Measurements from ENCODE around the gene LPCAT3. TPM values are rescaled to one million over a fixed set of nuclear protein-coding genes. Genes with fewer than 3 reads are reported as not detected.

Gene LPCAT3
- total and polyA plus RNA-seq, 8 donors: 15.0 to 116 (median 48.2) TPM

- 0 to 1% (median 1%) methylated on average over 36 to 66 of the region's 66 CpGs for WGBS, 5 donors
- H3K27ac ChIP-seq: peak within 1 kb of the TSS; percentile 90 to 99 (median 97)
- peaks cover 50 to 87% (median 67%) of the 10 kb centered on the region in 4 donors for H3K4me1 ChIP-seq
- H3K27me3 ChIP-seq: no peaks in the 10 kb centered on the region
- peak; percentile 68 to 96 for DNase-seq
- H3K9me3 ChIP-seq: no peaks in the 10 kb centered on the region
- TF ChIP-seq POLR2A (IDR thresholded peaks at IDR 0.05) (no peak), POLR2AphosphoS5 (IDR thresholded peaks at IDR 0.05) (peak; percentile 40 to 84 (median 75))
- H3K36me3 ChIP-seq: peaks cover 0 to 10% (median 6%) of the 10 kb centered on the region in 4 donors
- intact Hi-C loops (cut with DNase I; ENCODE audit: low total_unique reads): no loop called here
- peak within 1 kb of the TSS; percentile 64 to 95 (median 86) for H3K4me3 ChIP-seq
Observed at GRCh38 chr12:6927379-6928021, 90.8 kb downstream of the LPCAT3 start, which contains the start of gene ATN1. ATN1 (plus strand) TSS chr12:6927959; CDS start chr12:6934002, 6,043 bp downstream.

Small RNA genes lying within 50 kb of the gene (small RNA-seq; reads per million reads assigned to genes)
- gene AC006512.1 (0 reads per million in 4 donors), gene MIR141 (278 to 2,398 (median 1,139) reads per million in 4 donors), gene MIR200C (171 to 910 (median 393) reads per million in 4 donors), gene RNU7-1 (0 reads per million in 4 donors), gene SCARNA12 (0 to 0.75 (median 0.10) reads per million in 4 donors)

Other genes starting within 250 kb of the LPCAT3 start
- 1 to 10 TPM in 2 of 5 donors, not detected in 3; 2.2 to 2.3 TPM for gene LAG3, start 246.0 kb downstream of the LPCAT3 start, total RNA-seq
- gene LAG3, start 246.0 kb downstream of the LPCAT3 start, polyA plus RNA-seq: 1 to 10 TPM in 2 of 3 donors, under 1 TPM in 1; 0.25 to 1.4 (median 1.2) TPM
- 10 to 100 TPM in 1 of 5 donors, 1 to 10 TPM in 2, not detected in 2; 7.2 to 25.9 (median 9.7) TPM for gene CD4, start 228.9 kb downstream of the LPCAT3 start, total RNA-seq
- 1 to 10 TPM; 2.0 to 7.3 (median 3.9) TPM for gene CD4, start 228.9 kb downstream of the LPCAT3 start, polyA plus RNA-seq
- gene GPR162, start 196.7 kb downstream of the LPCAT3 start, total RNA-seq: 1 to 10 TPM; 1.3 to 7.5 (median 1.8) TPM
- gene GPR162, start 196.7 kb downstream of the LPCAT3 start, polyA plus RNA-seq: 1 to 10 TPM; 2.6 to 9.3 (median 6.4) TPM
- 10 to 100 TPM; 15.2 to 41.1 (median 18.0) TPM for gene P3H3, start 190.1 kb downstream of the LPCAT3 start, total RNA-seq
- gene P3H3, start 190.1 kb downstream of the LPCAT3 start, polyA plus RNA-seq: 10 to 100 TPM in 1 of 3 donors, 1 to 10 TPM in 2; 7.0 to 15.1 (median 9.1) TPM
- 10 to 100 TPM in 1 of 5 donors, 1 to 10 TPM in 2, under 1 TPM in 1, not detected in 1; 0.89 to 11.1 (median 4.5) TPM for gene GNB3, start 177.6 kb downstream of the LPCAT3 start, total RNA-seq
- gene GNB3, start 177.6 kb downstream of the LPCAT3 start, polyA plus RNA-seq: 1 to 10 TPM in 2 of 3 donors, under 1 TPM in 1; 0.87 to 2.8 (median 2.7) TPM
- gene CDCA3, start 167.2 kb downstream of the LPCAT3 start, total RNA-seq: 10 to 100 TPM in 3 of 5 donors, 1 to 10 TPM in 2; 3.3 to 56.0 (median 19.6) TPM
- gene CDCA3, start 167.2 kb downstream of the LPCAT3 start, polyA plus RNA-seq: 10 to 100 TPM in 1 of 3 donors, 1 to 10 TPM in 2; 2.1 to 12.2 (median 9.8) TPM
- gene USP5, start 166.3 kb downstream of the LPCAT3 start, total RNA-seq: 10 to 100 TPM; 26.3 to 69.4 (median 48.7) TPM
- gene USP5, start 166.3 kb downstream of the LPCAT3 start, polyA plus RNA-seq: 10 to 100 TPM; 20.9 to 29.0 (median 25.0) TPM
- 100 to 1,000 TPM; 131 to 359 (median 268) TPM for gene TPI1, start 150.9 kb downstream of the LPCAT3 start, total RNA-seq
- gene TPI1, start 150.9 kb downstream of the LPCAT3 start, polyA plus RNA-seq: 100 to 1,000 TPM; 403 to 526 (median 504) TPM
- 10 to 100 TPM in 1 of 5 donors, 1 to 10 TPM in 3, not detected in 1; 5.1 to 24.0 (median 6.0) TPM for gene SPSB2, start 145.2 kb downstream of the LPCAT3 start, total RNA-seq
- gene SPSB2, start 145.2 kb downstream of the LPCAT3 start, polyA plus RNA-seq: 10 to 100 TPM in 2 of 3 donors, 1 to 10 TPM in 1; 9.9 to 13.4 (median 11.2) TPM
- gene LRRC23, start 113.7 kb downstream of the LPCAT3 start, total RNA-seq: 10 to 100 TPM in 1 of 5 donors, 1 to 10 TPM in 3, not detected in 1; 5.3 to 20.4 (median 9.0) TPM
- gene LRRC23, start 113.7 kb downstream of the LPCAT3 start, polyA plus RNA-seq: 10 to 100 TPM in 1 of 3 donors, 1 to 10 TPM in 2; 8.0 to 11.0 (median 9.0) TPM
- 10 to 100 TPM in 2 of 5 donors, 1 to 10 TPM in 3; 2.3 to 62.9 (median 8.6) TPM for gene ENO2, start 103.9 kb downstream of the LPCAT3 start, total RNA-seq
- gene ENO2, start 103.9 kb downstream of the LPCAT3 start, polyA plus RNA-seq: 10 to 100 TPM in 2 of 3 donors, 1 to 10 TPM in 1; 9.3 to 19.7 (median 10.1) TPM
- 100 to 1,000 TPM in 3 of 5 donors, 10 to 100 TPM in 2; 23.3 to 694 (median 291) TPM for gene ATN1, start 90.5 kb downstream of the LPCAT3 start, total RNA-seq
- gene ATN1, start 90.5 kb downstream of the LPCAT3 start, polyA plus RNA-seq: 10 to 100 TPM; 44.4 to 57.4 (median 48.8) TPM
- gene RNU7-1, start 74.7 kb downstream of the LPCAT3 start, total RNA-seq: not detected
- not detected for gene RNU7-1, start 74.7 kb downstream of the LPCAT3 start, polyA plus RNA-seq
- gene C12orf57, start 74.5 kb downstream of the LPCAT3 start, total RNA-seq: 100 to 1,000 TPM; 155 to 453 (median 306) TPM
- gene C12orf57, start 74.5 kb downstream of the LPCAT3 start, polyA plus RNA-seq: 100 to 1,000 TPM; 418 to 621 (median 443) TPM
- gene PTPN6, start 67.1 kb downstream of the LPCAT3 start, total RNA-seq: 10 to 100 TPM; 11.2 to 36.6 (median 28.0) TPM
- 10 to 100 TPM; 40.6 to 51.2 (median 41.2) TPM for gene PTPN6, start 67.1 kb downstream of the LPCAT3 start, polyA plus RNA-seq
- gene PHB2, start 47.8 kb downstream of the LPCAT3 start, total RNA-seq: 100 to 1,000 TPM in 4 of 5 donors, 10 to 100 TPM in 1; 49.2 to 441 (median 150) TPM
- 100 to 1,000 TPM; 150 to 179 (median 154) TPM for gene PHB2, start 47.8 kb downstream of the LPCAT3 start, polyA plus RNA-seq
- gene EMG1, start 47.6 kb downstream of the LPCAT3 start, total RNA-seq: 10 to 100 TPM in 3 of 5 donors, 1 to 10 TPM in 2; 1.2 to 86.6 (median 25.2) TPM
- gene EMG1, start 47.6 kb downstream of the LPCAT3 start, polyA plus RNA-seq: 10 to 100 TPM; 19.3 to 22.7 (median 21.7) TPM
- 100 to 1,000 TPM; 168 to 404 (median 234) TPM for gene C1S, start 42.2 kb upstream of the LPCAT3 start, total RNA-seq
- gene C1S, start 42.2 kb upstream of the LPCAT3 start, polyA plus RNA-seq: 100 to 1,000 TPM in 1 of 3 donors, 10 to 100 TPM in 2; 61.6 to 161 (median 98.4) TPM
- 100 to 1,000 TPM; 111 to 312 (median 139) TPM for gene C1R, start 74.0 kb upstream of the LPCAT3 start, total RNA-seq
- 100 to 1,000 TPM in 1 of 3 donors, 10 to 100 TPM in 2; 68.9 to 216 (median 84.2) TPM for gene C1R, start 74.0 kb upstream of the LPCAT3 start, polyA plus RNA-seq
- 100 to 1,000 TPM in 2 of 5 donors, 10 to 100 TPM in 3; 40.2 to 121 (median 73.3) TPM for gene C1RL, start 90.7 kb upstream of the LPCAT3 start, total RNA-seq
- gene C1RL, start 90.7 kb upstream of the LPCAT3 start, polyA plus RNA-seq: 10 to 100 TPM; 18.6 to 43.9 (median 25.1) TPM
- not detected for gene RBP5, start 110.4 kb upstream of the LPCAT3 start, total RNA-seq
- 1 to 10 TPM; 3.3 to 5.3 (median 5.0) TPM for gene RBP5, start 110.4 kb upstream of the LPCAT3 start, polyA plus RNA-seq
- gene CLSTN3, start 111.9 kb upstream of the LPCAT3 start, total RNA-seq: 100 to 1,000 TPM in 2 of 5 donors, 10 to 100 TPM in 2, 1 to 10 TPM in 1; 8.5 to 149 (median 83.2) TPM
- 1 to 10 TPM; 2.4 to 7.8 (median 4.0) TPM for gene CLSTN3, start 111.9 kb upstream of the LPCAT3 start, polyA plus RNA-seq
- 10 to 100 TPM; 21.7 to 49.0 (median 24.1) TPM for gene PEX5, start 171.2 kb upstream of the LPCAT3 start, total RNA-seq
- gene PEX5, start 171.2 kb upstream of the LPCAT3 start, polyA plus RNA-seq: 10 to 100 TPM; 15.7 to 23.4 (median 22.6) TPM

Measured in stomach (tissue), 9 donors.